ENCODE data around the gene PRIM2.
A peak's percentile ranks its signal among the peaks of the same experiment; 100 is the strongest.
"Not testable (repeated sequence)": the region's sequence is repeated elsewhere in the genome, so short reads cannot be mapped to it uniquely, and the experiment has no call there.

PRIM2 gene
- total RNA-seq: 13.0 to 19.4 reads per million in 2 donors

- peak; percentile 66 for DNase-seq
Observed at GRCh38 chr6:57317060-57317943, at the start of gene PRIM2. Gene PRIM2, plus strand, starts transcription at chr6:57317630. Its CDS starts 816 bp downstream, at chr6:57318446.

- DNase-seq: no peak
Observed at GRCh38 chr6:57268294-57268640, 49.2 kb upstream of the PRIM2 start.

GRCh38 chr6:57274113-57274824, 43.2 kb upstream of the PRIM2 start:
- not testable (repeated sequence) for DNase-seq

GRCh38 chr6:57275384-57275783, 42.0 kb upstream of the PRIM2 start:
- no peak for DNase-seq

- no peak for DNase-seq
Observed at GRCh38 chr6:57276946-57277345, 40.5 kb upstream of the PRIM2 start.

GRCh38 chr6:57278570-57278969, 38.9 kb upstream of the PRIM2 start:
- DNase-seq: no peak

- no peak for DNase-seq
Observed at GRCh38 chr6:57279013-57279412, 38.4 kb upstream of the PRIM2 start.

- no peak for DNase-seq
Observed at GRCh38 chr6:57283106-57283505, 34.3 kb upstream of the PRIM2 start.

GRCh38 chr6:57283911-57284455, 33.4 kb upstream of the PRIM2 start:
- no peak for DNase-seq

GRCh38 chr6:57288136-57288535, 29.3 kb upstream of the PRIM2 start:
- DNase-seq: not testable (repeated sequence)

GRCh38 chr6:57293472-57293871, 24.0 kb upstream of the PRIM2 start:
- not testable (repeated sequence) for DNase-seq

- DNase-seq: no peak
Observed at GRCh38 chr6:57294862-57295445, 22.5 kb upstream of the PRIM2 start.

GRCh38 chr6:57297505-57297904, 19.9 kb upstream of the PRIM2 start:
- no peak for DNase-seq

GRCh38 chr6:57298741-57299140, 18.7 kb upstream of the PRIM2 start:
- DNase-seq: no peak

- DNase-seq: no peak
Observed at GRCh38 chr6:57301757-57302156, 15.7 kb upstream of the PRIM2 start.

- no peak for DNase-seq
Observed at GRCh38 chr6:57302477-57302876, 15.0 kb upstream of the PRIM2 start.

- no peak for DNase-seq
Observed at GRCh38 chr6:57303931-57304681, 13.3 kb upstream of the PRIM2 start.

GRCh38 chr6:57305107-57305506, 12.3 kb upstream of the PRIM2 start:
- no peak for DNase-seq

- no peak for DNase-seq
Observed at GRCh38 chr6:57305761-57306160, 11.7 kb upstream of the PRIM2 start.

GRCh38 chr6:57306273-57306672, 11.2 kb upstream of the PRIM2 start:
- DNase-seq: no peak

GRCh38 chr6:57307850-57308249, 9.6 kb upstream of the PRIM2 start:
- DNase-seq: no peak

- DNase-seq: not testable (repeated sequence)
Observed at GRCh38 chr6:57308755-57309154, 8.7 kb upstream of the PRIM2 start.
